Stimulated activated naive CD8-positive, alpha-beta T cell treated with anti-CD3 and anti-CD28 coated beads, Interleukin-15, Interleukin-2, amounts not matched to agents 100 U/mL and 50 U/mL, for 24 hours (primary cell): ENCODE results near the gene GSTM1.
"Not testable (repeated sequence)": the region's sequence is repeated elsewhere in the genome, so short reads cannot be mapped to it uniquely, and the experiment has no call there.

ENCODE experiments used
- ATAC-seq: fragments of 150-1000 bp; cut with Tn5 transposase; one replicate; pipeline ENCODE4 v1.10.0; 2021
- DNase-seq: peaks from one replicate; pipeline ENCODE4 v3.0.0; 2021

Gene GSTM1

GRCh38 chr1:109659997-109660690, 27.5 kb upstream of the GSTM1 start:
- ATAC-seq (no peak), DNase-seq (no peak)

- DNase-seq, ATAC-seq: not testable (repeated sequence)
Measured at GRCh38 chr1:109660691-109661026, 27.0 kb upstream of the GSTM1 start.

GRCh38 chr1:109661391-109661790, 26.2 kb upstream of the GSTM1 start:
- DNase-seq: no peak
- no peak for ATAC-seq

- DNase-seq: no peak
- ATAC-seq: no peak
Measured at GRCh38 chr1:109664671-109665070, 22.9 kb upstream of the GSTM1 start.

- peak; percentile 100 for ATAC-seq
- DNase-seq: peak; percentile 89
Measured at GRCh38 chr1:109667452-109668122, 20.0 kb upstream of the GSTM1 start, which contains the start of gene GSTM2. GSTM2 (plus strand) TSS chr1:109668057; CDS start chr1:109668116, 59 bp downstream.

- ATAC-seq (peak; percentile 38), DNase-seq (no peak)
Measured at GRCh38 chr1:109668123-109668775, 19.4 kb upstream of the GSTM1 start.

GRCh38 chr1:109669246-109669948, 18.2 kb upstream of the GSTM1 start:
- DNase-seq (peak; percentile 29), ATAC-seq (no peak)

- not testable (repeated sequence) for ATAC-seq, DNase-seq
Measured at GRCh38 chr1:109669949-109670302, 17.7 kb upstream of the GSTM1 start.

GRCh38 chr1:109671067-109671466, 16.6 kb upstream of the GSTM1 start:
- DNase-seq (no peak), ATAC-seq (no peak)

- DNase-seq, ATAC-seq: not testable (repeated sequence)
Measured at GRCh38 chr1:109673861-109674260, 13.8 kb upstream of the GSTM1 start.

- not testable (repeated sequence) for DNase-seq, ATAC-seq
Measured at GRCh38 chr1:109676683-109677381, 10.8 kb upstream of the GSTM1 start.

GRCh38 chr1:109677459-109677858, 10.2 kb upstream of the GSTM1 start:
- ATAC-seq (no peak), DNase-seq (no peak)

- ATAC-seq, DNase-seq: not testable (repeated sequence)
Measured at GRCh38 chr1:109678637-109679036, 9.0 kb upstream of the GSTM1 start.

- not testable (repeated sequence) for ATAC-seq, DNase-seq
Measured at GRCh38 chr1:109684777-109685176, 2.8 kb upstream of the GSTM1 start.

- not testable (repeated sequence) for ATAC-seq, DNase-seq
Measured at GRCh38 chr1:109685399-109685798, 2.2 kb upstream of the GSTM1 start.

- not testable (repeated sequence) for DNase-seq, ATAC-seq
Measured at GRCh38 chr1:109685890-109686289, 1.7 kb upstream of the GSTM1 start.

GRCh38 chr1:109687109-109687508, 508 bp upstream of the GSTM1 start:
- ATAC-seq, DNase-seq: not testable (repeated sequence)

GRCh38 chr1:109689844-109690405, 2.3 kb downstream of the GSTM1 start:
- DNase-seq: no peak
- ATAC-seq: no peak

- ATAC-seq: no peak
- no peak for DNase-seq
Measured at GRCh38 chr1:109691759-109692158, 4.1 kb downstream of the GSTM1 start.

- not testable (repeated sequence) for DNase-seq, ATAC-seq
Measured at GRCh38 chr1:109694400-109694799, 6.8 kb downstream of the GSTM1 start.

GRCh38 chr1:109695138-109695537, 7.5 kb downstream of the GSTM1 start:
- ATAC-seq, DNase-seq: not testable (repeated sequence)
